Thyroid gland (tissue), 4 donors: Measurements from ENCODE around the gene ERFL. TPM values are rescaled to one million over a fixed set of nuclear protein-coding genes. Genes with fewer than 3 reads are reported as not detected.

Source experiments
- DNase-seq, 2 donors: peaks; one replicate each; pipeline ENCODE4 v3.0.0-alpha.2; 2019
- H3K27ac ChIP-seq, 3 donors: fragments of 200-600 bp; sonication (generic); 1 replicate in 2 of 3; 2 replicates in 1 of 3; pipeline ENCODE4 v1.5.1; 2016 to 2019; ENCODE audit warnings: mild to moderate bottlenecking in 1 of 3, moderate library complexity in 1 of 3
- H3K27me3 ChIP-seq: fragments of 200-600 bp; sonication (generic); one replicate; pipeline ENCODE4 v1.5.1; 2019
- H3K36me3 ChIP-seq, 2 donors: fragments of 200-600 bp; sonication (generic); one replicate each; pipeline ENCODE4 v1.5.1; 2016 to 2019
- H3K4me1 ChIP-seq, 2 donors: fragments of 200-600 bp; sonication (generic); one replicate each; pipeline ENCODE4 v1.5.1; 2017 to 2019
- H3K4me3 ChIP-seq, 3 donors: fragments of 200-600 bp; sonication (generic); replicated peaks in 1 of 3; 1 replicate in 2 of 3; 2 replicates in 1 of 3; pipeline ENCODE4 v1.5.1; 2016; ENCODE audit warnings: mild to moderate bottlenecking in 1 of 3
- H3K9me3 ChIP-seq: fragments of 200-600 bp; sonication (generic); one replicate; pipeline ENCODE4 v1.5.1; 2017
- POLR2A ChIP-seq, 2 donors: fragments of 450-650 bp; IDR thresholded peaks; one replicate each; pipeline ENCODE4 v1.6.1; 2017; ENCODE audit warnings: antibody characterized with exemption in 2 of 2, mild to moderate bottlenecking in 2 of 2, moderate library complexity in 1 of 2
- WGBS, 2 donors: methylation state at CpG; one replicate each; pipeline ENCODE4 v1.1.5; 2017; 5-methylcytosine and 5-hydroxymethylcytosine counted together
- intact Hi-C: fragments of 100-400 bp; cut with DNase I; formaldehyde crosslinking; loops from one replicate; pipeline ENCODE4 v1.15.1; 2023
- total RNA-seq, 4 donors: library from RNA; depleted of rRNA; stranded (reverse); fragments of >200 nt; gene quantifications; one replicate each; pipeline ENCODE4 v1.2.3, GENCODE V29; 2016
- TF ChIP-seq, protein P1 (sequence below), 6 experiments: fragments of 200-600 bp in 3 of 6; fragments of 450-650 bp in 3 of 6; sonication (generic) in 3 of 6; IDR thresholded peaks; one replicate each; pipeline ENCODE4 v1.5.1; 2016 to 2019; ENCODE audit warnings: antibody characterized with exemption in 6 of 6, mild to moderate bottlenecking in 2 of 6, inconsistent platforms in 1 of 6, moderate library complexity in 1 of 6

Gene ERFL
- total RNA-seq, 4 donors from 2014 or later, result 0.24 TPM; not detected in 3

DNA sequence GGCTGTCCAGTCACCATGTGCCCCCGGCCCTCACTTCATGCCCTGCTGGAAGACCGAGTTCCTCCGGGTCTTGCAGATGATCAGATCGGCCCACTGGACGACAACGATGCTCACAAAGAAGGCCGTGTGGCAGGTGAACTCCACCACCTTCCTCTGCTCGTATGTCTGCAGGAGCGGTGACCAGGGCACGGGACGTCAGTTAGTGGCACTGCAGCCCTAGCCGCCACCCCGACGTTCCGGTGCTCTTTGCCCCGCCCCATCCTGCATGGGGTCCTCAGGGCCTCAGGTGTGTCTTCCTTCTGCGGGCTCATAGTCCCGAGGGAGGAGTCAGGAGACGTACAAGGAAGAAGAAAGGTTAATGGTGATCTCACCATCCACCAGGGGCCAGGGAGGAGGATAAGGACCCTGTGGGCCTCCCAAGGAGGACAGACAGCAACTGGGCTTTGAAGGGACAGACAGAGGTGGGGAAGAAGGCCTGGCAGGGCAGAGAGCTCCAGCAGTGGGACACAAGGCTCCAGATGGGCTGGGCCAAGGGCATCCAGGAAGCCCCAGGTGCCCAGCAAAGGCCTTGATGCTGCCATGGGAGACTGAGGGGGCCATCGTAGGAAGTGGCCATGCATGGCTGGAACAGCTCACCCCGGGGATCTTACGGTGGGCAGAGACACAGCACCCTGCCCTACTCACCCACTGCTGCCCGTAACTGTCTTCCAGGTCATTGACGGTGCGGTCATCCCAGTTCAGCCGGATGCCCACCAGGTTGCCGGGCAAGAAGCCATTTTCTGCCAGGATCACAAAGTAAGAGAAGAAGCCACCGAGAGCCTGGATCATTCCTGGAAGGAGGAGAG lies 40.7 kb upstream of the ERFL start:
- intact Hi-C loops, result no loop called here
- TF ChIP-seq POLR2A (IDR thresholded peaks at IDR 0.05), result no peak
- TF ChIP-seq, protein P1, sequence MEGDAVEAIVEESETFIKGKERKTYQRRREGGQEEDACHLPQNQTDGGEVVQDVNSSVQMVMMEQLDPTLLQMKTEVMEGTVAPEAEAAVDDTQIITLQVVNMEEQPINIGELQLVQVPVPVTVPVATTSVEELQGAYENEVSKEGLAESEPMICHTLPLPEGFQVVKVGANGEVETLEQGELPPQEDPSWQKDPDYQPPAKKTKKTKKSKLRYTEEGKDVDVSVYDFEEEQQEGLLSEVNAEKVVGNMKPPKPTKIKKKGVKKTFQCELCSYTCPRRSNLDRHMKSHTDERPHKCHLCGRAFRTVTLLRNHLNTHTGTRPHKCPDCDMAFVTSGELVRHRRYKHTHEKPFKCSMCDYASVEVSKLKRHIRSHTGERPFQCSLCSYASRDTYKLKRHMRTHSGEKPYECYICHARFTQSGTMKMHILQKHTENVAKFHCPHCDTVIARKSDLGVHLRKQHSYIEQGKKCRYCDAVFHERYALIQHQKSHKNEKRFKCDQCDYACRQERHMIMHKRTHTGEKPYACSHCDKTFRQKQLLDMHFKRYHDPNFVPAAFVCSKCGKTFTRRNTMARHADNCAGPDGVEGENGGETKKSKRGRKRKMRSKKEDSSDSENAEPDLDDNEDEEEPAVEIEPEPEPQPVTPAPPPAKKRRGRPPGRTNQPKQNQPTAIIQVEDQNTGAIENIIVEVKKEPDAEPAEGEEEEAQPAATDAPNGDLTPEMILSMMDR (IDR thresholded peaks at IDR 0.05), result no peak
- Histone ChIP-seq H3K27ac (no peak overlapping the region), H3K4me3 (no peak overlapping the region), H3K4me1 (no peaks in the 10 kb centered on the region), H3K9me3 (no peaks in the 10 kb centered on the region), H3K27me3 (no peaks in the 10 kb centered on the region), H3K36me3 (no peaks in the 10 kb centered on the region)
- 68 to 80% methylated on average over 21 to 24 of the region's 28 CpGs for WGBS, 2 donors
- no peak for DNase-seq

GRCh38 chr19:41967054-41967783 lies 39.0 kb upstream of the ERFL start:
- Histone ChIP-seq H3K4me1 (no peaks in the 10 kb centered on the region), H3K36me3 (no peaks in the 10 kb centered on the region), H3K27ac (no peak overlapping the region), H3K4me3 (no peak overlapping the region), H3K9me3 (no peaks in the 10 kb centered on the region), H3K27me3 (no peaks in the 10 kb centered on the region)
- WGBS, 2 donors, result 62 to 66% methylated on average over 25 to 26 of the region's 26 CpGs
- intact Hi-C loops, result no loop called here
- DNase-seq, result no peak
- no peak for TF ChIP-seq POLR2A (IDR thresholded peaks at IDR 0.05)
- TF ChIP-seq, protein P1 (IDR thresholded peaks at IDR 0.05), result no peak

- no peak overlapping the region for H3K27ac ChIP-seq
- DNase-seq, result no peak
- TF ChIP-seq, protein P1 (IDR thresholded peaks at IDR 0.05), result no peak
- TF ChIP-seq POLR2A (IDR thresholded peaks at IDR 0.05), result no peak
- no peak overlapping the region for H3K4me3 ChIP-seq
- WGBS, 2 donors, result 62 to 71% methylated on average over 5 of the region's 5 CpGs
- no peaks in the 10 kb centered on the region for H3K36me3 ChIP-seq
- H3K27me3 ChIP-seq, result no peaks in the 10 kb centered on the region
- intact Hi-C loops, result no loop called here
- no peaks in the 10 kb centered on the region for H3K4me1 ChIP-seq
- H3K9me3 ChIP-seq, result no peaks in the 10 kb centered on the region
Observed at GRCh38 chr19:41965106-41965505, 36.9 kb upstream of the ERFL start.

DNA sequence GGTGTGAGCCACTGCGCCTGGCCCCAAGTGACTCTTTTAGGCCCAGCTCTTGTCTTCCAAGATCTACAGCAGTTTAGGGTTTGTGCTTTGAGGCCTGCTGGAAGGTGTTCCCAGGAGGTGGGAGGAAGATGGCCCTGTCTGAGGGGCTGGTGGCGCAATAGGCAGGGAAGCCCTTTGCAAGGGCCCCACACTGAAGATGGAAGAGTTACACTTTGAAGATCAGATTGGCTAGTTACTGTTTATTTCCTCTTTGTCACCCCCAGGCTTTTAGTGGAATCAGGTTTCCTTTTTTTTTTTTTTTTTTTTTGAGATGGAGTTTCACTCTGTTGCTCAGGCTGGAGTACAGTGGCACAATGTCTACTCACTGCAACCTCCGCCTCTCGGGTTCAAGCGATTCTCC lies 32.7 kb upstream of the ERFL start:
- DNase-seq, result no peak
- Histone ChIP-seq H3K36me3 (peaks cover 6 to 9% of the 10 kb centered on the region in 2 donors), H3K4me1 (peaks cover 6 to 13% of the 10 kb centered on the region in 2 donors), H3K27ac (no peak overlapping the region), H3K9me3 (no peaks in the 10 kb centered on the region), H3K4me3 (no peak overlapping the region), H3K27me3 (no peaks in the 10 kb centered on the region)
- no peak for TF ChIP-seq POLR2A (IDR thresholded peaks at IDR 0.05)
- TF ChIP-seq, protein P1 (IDR thresholded peaks at IDR 0.05), result no peak
- intact Hi-C loops, result no loop called here
- 96 to 97% methylated on average over 5 of the region's 5 CpGs for WGBS, 2 donors
